SK-N-SH (cell line): ENCODE measurements around the gene NLRC5.

Experiments
- EP300 ChIP-seq, 2 experiments: IDR thresholded peaks; 2 replicates each; pipeline versions ENCODE4 v1.4.0 to v1.6.1; 2012; ENCODE audit warnings: borderline replicate concordance in 1 of 2, low read depth in 1 of 2, low read length in 1 of 2
- POLR2AphosphoS5 ChIP-seq: IDR thresholded peaks from 2 replicates; pipeline ENCODE4 v1.6.1; 2012; ENCODE audit warnings: low read depth, low read length
- RAD21 ChIP-seq: IDR thresholded peaks from 2 replicates; pipeline ENCODE4 v1.6.1; 2012; ENCODE audit warnings: mild to moderate bottlenecking, low read length
- TAF1 ChIP-seq: IDR thresholded peaks from 2 replicates; pipeline ENCODE4 v1.6.1; 2012; ENCODE audit warnings: low read depth, mild to moderate bottlenecking, low read length, moderate library complexity, borderline replicate concordance
- TF ChIP-seq, protein P1 (sequence below): fragments of 200-600 bp; sonication (generic); IDR thresholded peaks from 2 replicates; pipeline ENCODE4 v1.6.1; 2017; ENCODE audit warnings: antibody characterized with exemption, mild to moderate bottlenecking, moderate library complexity
- TF ChIP-seq, protein P2 (sequence below): IDR thresholded peaks from 2 replicates; pipeline ENCODE4 v1.4.0; 2012; ENCODE audit warnings: low read depth
- TF ChIP-seq, protein P3 (sequence below): IDR thresholded peaks from 2 replicates; pipeline ENCODE4 v1.4.0; 2012; ENCODE audit warnings: low read depth, borderline replicate concordance

DNA sequence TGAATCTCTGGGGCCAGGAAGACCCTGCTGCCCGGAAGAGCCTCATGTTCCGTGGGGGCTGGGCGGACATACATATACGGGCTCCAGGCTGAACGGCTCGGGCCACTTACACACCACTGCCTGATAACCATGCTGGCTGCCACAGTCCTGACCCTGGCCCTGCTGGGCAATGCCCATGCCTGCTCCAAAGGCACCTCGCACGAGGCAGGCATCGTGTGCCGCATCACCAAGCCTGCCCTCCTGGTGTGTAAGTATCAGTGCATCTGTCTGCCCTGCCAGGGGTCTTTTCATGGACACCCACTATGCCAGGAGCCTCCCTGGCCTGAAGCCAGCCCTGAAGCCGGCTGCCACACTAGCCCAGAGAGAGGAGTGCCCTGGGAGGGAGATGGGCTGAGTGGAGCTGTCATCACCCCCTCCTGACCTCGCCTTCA lies 27.5 kb upstream of the NLRC5 start, which contains the start of gene CETP:
- TF ChIP-seq RAD21 (no peak), POLR2AphosphoS5 (no peak), EP300 (IDR thresholded peaks at IDR 0.05; ENCODE audit: borderline replicate concordance in 1 of 2, low read depth in 1 of 2, low read length in 1 of 2) (no peak), TAF1 (no peak)
- TF ChIP-seq, protein P1, sequence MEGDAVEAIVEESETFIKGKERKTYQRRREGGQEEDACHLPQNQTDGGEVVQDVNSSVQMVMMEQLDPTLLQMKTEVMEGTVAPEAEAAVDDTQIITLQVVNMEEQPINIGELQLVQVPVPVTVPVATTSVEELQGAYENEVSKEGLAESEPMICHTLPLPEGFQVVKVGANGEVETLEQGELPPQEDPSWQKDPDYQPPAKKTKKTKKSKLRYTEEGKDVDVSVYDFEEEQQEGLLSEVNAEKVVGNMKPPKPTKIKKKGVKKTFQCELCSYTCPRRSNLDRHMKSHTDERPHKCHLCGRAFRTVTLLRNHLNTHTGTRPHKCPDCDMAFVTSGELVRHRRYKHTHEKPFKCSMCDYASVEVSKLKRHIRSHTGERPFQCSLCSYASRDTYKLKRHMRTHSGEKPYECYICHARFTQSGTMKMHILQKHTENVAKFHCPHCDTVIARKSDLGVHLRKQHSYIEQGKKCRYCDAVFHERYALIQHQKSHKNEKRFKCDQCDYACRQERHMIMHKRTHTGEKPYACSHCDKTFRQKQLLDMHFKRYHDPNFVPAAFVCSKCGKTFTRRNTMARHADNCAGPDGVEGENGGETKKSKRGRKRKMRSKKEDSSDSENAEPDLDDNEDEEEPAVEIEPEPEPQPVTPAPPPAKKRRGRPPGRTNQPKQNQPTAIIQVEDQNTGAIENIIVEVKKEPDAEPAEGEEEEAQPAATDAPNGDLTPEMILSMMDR, result no peak
- TF ChIP-seq, protein P2, sequence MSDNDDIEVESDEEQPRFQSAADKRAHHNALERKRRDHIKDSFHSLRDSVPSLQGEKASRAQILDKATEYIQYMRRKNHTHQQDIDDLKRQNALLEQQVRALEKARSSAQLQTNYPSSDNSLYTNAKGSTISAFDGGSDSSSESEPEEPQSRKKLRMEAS, result no peak
- TF ChIP-seq, protein P3, sequence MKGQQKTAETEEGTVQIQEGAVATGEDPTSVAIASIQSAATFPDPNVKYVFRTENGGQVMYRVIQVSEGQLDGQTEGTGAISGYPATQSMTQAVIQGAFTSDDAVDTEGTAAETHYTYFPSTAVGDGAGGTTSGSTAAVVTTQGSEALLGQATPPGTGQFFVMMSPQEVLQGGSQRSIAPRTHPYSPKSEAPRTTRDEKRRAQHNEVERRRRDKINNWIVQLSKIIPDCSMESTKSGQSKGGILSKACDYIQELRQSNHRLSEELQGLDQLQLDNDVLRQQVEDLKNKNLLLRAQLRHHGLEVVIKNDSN, result no peak
